Measurements from ENCODE around the gene MAPKAP1. TPM values are rescaled to one million over a fixed set of nuclear protein-coding genes. Genes with fewer than 3 reads are reported as not detected.

MAPKAP1 gene
- total and polyA plus RNA-seq, 9 of the 15 experiments (the other 6 are each of a cell fraction or from before 2014, with no cell fraction given) = 2.6 to 82.1 (median 61.1) TPM

GRCh38 chr9:125472562-125472925 is 234.5 kb downstream of the MAPKAP1 start:
- H3K27ac ChIP-seq (ENCODE audit: extremely low read depth, low read depth, low read length) = peak overlapping the region; percentile 80

GRCh38 chr9:125470767-125471580 is 236.0 kb downstream of the MAPKAP1 start:
- Histone ChIP-seq H3K4me1 (replicated peaks in 1 of 2; ENCODE audit: control insufficient read depth in 2 of 2, insufficient read depth in 2 of 2, low read length in 2 of 2) (peaks cover 16 to 48% of the 10 kb centered on the region in 2 experiments), H3K27ac (ENCODE audit: extremely low read depth, low read depth, low read length) (no peak overlapping the region), H3K27me3 (ENCODE audit: control insufficient read depth in 2 of 2, insufficient read depth in 2 of 2, low read length in 2 of 2) (no peaks in the 10 kb centered on the region), H3K79me2 (ENCODE audit: control insufficient read depth, insufficient read depth, low read length) (no peaks in the 10 kb centered on the region), H3K4me3 (no peak overlapping the region), H3K9me3 (replicated peaks; ENCODE audit: control insufficient read depth, insufficient read depth, low read depth, low read length) (no peaks in the 10 kb centered on the region), H2AFZ (ENCODE audit: low read depth, low read length) (no peak overlapping the region), H3K9me1 (ENCODE audit: control insufficient read depth, insufficient read depth, low read length) (no peaks in the 10 kb centered on the region), H3K9ac (ENCODE audit: insufficient read depth in 1 of 2, low read depth in 2 of 2, low read length in 2 of 2) (peak overlapping the region in 1 of 2 experiments; percentile 26; a peak in 1 of 4 replicates), H3K4me2 (ENCODE audit: insufficient read depth, low read length) (no peak overlapping the region), H4K20me1 (replicated peaks; ENCODE audit: control insufficient read depth, insufficient read depth, low read length) (no peaks in the 10 kb centered on the region), H3K36me3 (ENCODE audit: control insufficient read depth, insufficient read depth, low read length) (peaks cover 12% of the 10 kb centered on the region)
- BruUV-seq (replicated peaks) = no TSS peak
- ChIA-PET POLR2A (no interaction called here), CTCF (ENCODE audit: low intra/inter-chr PET ratio) (interaction anchor here (0.6 kb wide), 1 partner anchor 1306 kb away, joined by 3 read pairs; no protein-coding TSS in a partner anchor)
- DNase-seq (ENCODE audit: extremely low read depth in 1 of 4, low spot score in 3 of 4) (no peak), FAIRE-seq (no peak), ATAC-seq (no peak)
- in situ Hi-C loops (cut with MboI) (no loop called here), intact Hi-C loops (cut with micrococcal nuclease) (loop anchor here (5.0 kb wide), 1 partner anchor 44 kb away; no protein-coding TSS in a partner anchor)
- WGBS (ENCODE audit: insufficient coverage, low coverage, missing lambda C conversion rate) = 85% methylated on average over 12 of the region's 14 CpGs
- TF ChIP-seq DEAF1 (CRISPR knock-in tag; IDR thresholded peaks at IDR 0.05) (no peak), ZNF764 (CRISPR knock-in tag; IDR thresholded peaks at IDR 0.05; ENCODE audit: low read depth) (no peak), TFE3 (CRISPR knock-in tag; IDR thresholded peaks at IDR 0.05) (no peak), PHF21A (IDR thresholded peaks at IDR 0.05; ENCODE audit: borderline replicate concordance, low read depth) (no peak), CEBPZ (IDR thresholded peaks at IDR 0.05; ENCODE audit: borderline replicate concordance, low read depth, low read length) (no peak)

More at GRCh38 chr9:125472562-125472925, 234.5 kb downstream of the MAPKAP1 start:
- Histone ChIP-seq H3K79me2 (ENCODE audit: control insufficient read depth, insufficient read depth, low read length) (no peaks in the 10 kb centered on the region), H3K4me2 (ENCODE audit: insufficient read depth, low read length) (peak overlapping the region; percentile 63; the same call in 1 of the 2 replicates), H3K36me3 (ENCODE audit: control insufficient read depth, insufficient read depth, low read length) (peaks cover 16% of the 10 kb centered on the region), H3K27me3 (ENCODE audit: control insufficient read depth in 2 of 2, insufficient read depth in 2 of 2, low read length in 2 of 2) (no peaks in the 10 kb centered on the region), H3K9me3 (replicated peaks; ENCODE audit: control insufficient read depth, insufficient read depth, low read depth, low read length) (no peaks in the 10 kb centered on the region), H4K20me1 (replicated peaks; ENCODE audit: control insufficient read depth, insufficient read depth, low read length) (no peaks in the 10 kb centered on the region), H2AFZ (ENCODE audit: low read depth, low read length) (peak overlapping the region; percentile 49; the same call in 1 of the 2 replicates), H3K4me1 (replicated peaks in 1 of 2; ENCODE audit: control insufficient read depth in 2 of 2, insufficient read depth in 2 of 2, low read length in 2 of 2) (peaks cover 27 to 61% of the 10 kb centered on the region in 2 experiments), H3K9me1 (ENCODE audit: control insufficient read depth, insufficient read depth, low read length) (no peaks in the 10 kb centered on the region), H3K9ac (ENCODE audit: insufficient read depth in 1 of 2, low read depth in 2 of 2, low read length in 2 of 2) (peak overlapping the region in 1 of 2 experiments; percentile 42; a peak in 2 of 4 replicates), H3K4me3 (no peak overlapping the region)
- BruUV-seq (replicated peaks) = no TSS peak
- no peak for FAIRE-seq
- ChIA-PET CTCF (ENCODE audit: low intra/inter-chr PET ratio) (interaction anchor here (0.5 kb wide), 1 partner anchor 1015 kb away, joined by 3 read pairs; no protein-coding TSS in a partner anchor), POLR2A (interaction anchor here (0.8 to 1.4 kb wide), 4 partner anchors 9 to 24 kb away, joined by 3 to 6 read pairs (median 4); no protein-coding TSS in a partner anchor)
- no peak for DNase-seq (ENCODE audit: extremely low read depth in 1 of 4, low spot score in 3 of 4)
- TF ChIP-seq CREM (IDR thresholded peaks at IDR 0.05; ENCODE audit: low read depth) = no peak
- intact Hi-C loops (cut with micrococcal nuclease) = loop anchor here (5.0 kb wide), 1 partner anchor 45 kb away; no protein-coding TSS in a partner anchor
- WGBS (ENCODE audit: insufficient coverage, low coverage, missing lambda C conversion rate) = 21% methylated on average over 4 of the region's 4 CpGs
- in situ Hi-C loops (cut with MboI) = no loop called here
- ATAC-seq = no peak

All from K562 (cell line).